AG04449 (cell line): ENCODE results near the gene SLC44A5.
"Not testable (repeated sequence)": the region's sequence is repeated elsewhere in the genome, so short reads cannot be mapped to it uniquely, and the experiment has no call there.

ENCODE experiments used
- CTCF ChIA-PET: fragments of 350-600 bp; formaldehyde crosslinking; extraction: SDS; loops from one replicate; lab custom pipeline; 2021; ENCODE audit warnings: antibody characterized with exemption; lab: Yijun Ruan, JAX
- POLR2A ChIA-PET: fragments of 400-600, 350-600 bp; formaldehyde crosslinking; extraction: SDS; loops from one replicate; lab custom pipeline; 2020; ENCODE audit warnings: antibody characterized with exemption, inconsistent platforms; lab: Yijun Ruan, JAX
- DNase-seq: peaks from one replicate; pipeline ENCODE4 v3.0.0-alpha.2; 2010; ENCODE audit warnings: low read depth, low spot score
- H3K4me3 ChIP-seq: 2 replicates; pipeline ENCODE4 v1.5.1; 2011; ENCODE audit warnings: low read depth, mild to moderate bottlenecking, control low read depth, low read length
- CTCF ChIP-seq: IDR thresholded peaks from one replicate; pipeline ENCODE4 v1.5.1; 2011; ENCODE audit warnings: mild to moderate bottlenecking, moderate library complexity, low read length, control low read depth, inconsistent platforms; ENCODE audit not compliant: insufficient read depth; ENCODE audit errors: missing control alignments

Gene SLC44A5

GRCh38 chr1:75394386-75395139 is 216.4 kb downstream of the SLC44A5 start:
- no peak for TF ChIP-seq CTCF
- POLR2A ChIA-PET = no interaction called here
- CTCF ChIA-PET = no interaction called here
- no peak overlapping the region for H3K4me3 ChIP-seq
- DNase-seq = no peak

- no peak overlapping the region for H3K4me3 ChIP-seq
- ChIA-PET CTCF (no interaction called here), POLR2A (no interaction called here)
- TF ChIP-seq CTCF = no peak
- DNase-seq = no peak
These were observed 218.6 kb downstream of the SLC44A5 start for GRCh38 chr1:75392278-75392677.

- DNase-seq, CTCF ChIA-PET, H3K4me3 ChIP-seq, POLR2A ChIA-PET: not testable (repeated sequence)
These were observed 235.2 kb downstream of the SLC44A5 start for GRCh38 chr1:75375476-75376447.

GRCh38 chr1:75373542-75374159 is 237.3 kb downstream of the SLC44A5 start:
- no peak overlapping the region for H3K4me3 ChIP-seq
- ChIA-PET CTCF (no interaction called here), POLR2A (no interaction called here)
- TF ChIP-seq CTCF = no peak
- DNase-seq = no peak

GRCh38 chr1:75366595-75366994 is 244.3 kb downstream of the SLC44A5 start:
- ChIA-PET POLR2A (no interaction called here), CTCF (no interaction called here)
- no peak for TF ChIP-seq CTCF
- no peak for DNase-seq
- H3K4me3 ChIP-seq = no peak overlapping the region

- no peak overlapping the region for H3K4me3 ChIP-seq
- no peak for DNase-seq
- POLR2A ChIA-PET = no interaction called here
- no peak for TF ChIP-seq CTCF
- CTCF ChIA-PET = no interaction called here
These were observed 249.7 kb downstream of the SLC44A5 start for GRCh38 chr1:75361260-75361659.

- DNase-seq, POLR2A ChIA-PET, CTCF ChIA-PET, H3K4me3 ChIP-seq: not testable (repeated sequence)
These were observed 256.6 kb downstream of the SLC44A5 start for GRCh38 chr1:75354267-75354666.
